GM12878 (cell line): ENCODE measurements around the gene TEC. TPM values are rescaled to one million over a fixed set of nuclear protein-coding genes. Genes with fewer than 3 reads are reported as not detected.

Experiments used
- ATAC-seq: fragments of 200-7000 bp; cut with Tn5 transposase; 3 replicates; pipeline ENCODE4 v1.9.1; 2020; ENCODE audit warnings: mild to moderate bottlenecking, moderate library complexity
- BruUV-seq: library from RNA; stranded (reverse); fragments of 400-500 nt; replicated peaks from 2 replicates; lab custom pipeline; 2021; lab: Mats Ljungman, UMichigan
- CTCF ChIA-PET: fragments of 300-600 bp; sonication (Branson Sonifier 250); formaldehyde crosslinking; extraction: SDS; loops from one replicate; lab custom pipeline; 2021; ENCODE audit warnings: inconsistent platforms; lab: Yijun Ruan, JAX
- POLR2A ChIA-PET: fragments of 350-600 bp; formaldehyde crosslinking; extraction: SDS; loops from one replicate; lab custom pipeline; 2021; ENCODE audit warnings: inconsistent platforms; lab: Charles Lee
- RAD21 ChIA-PET: fragments of 300-600 bp; sonication (Branson Sonifier 250); formaldehyde crosslinking; loops from one replicate; lab custom pipeline; 2023; ENCODE audit warnings: antibody characterized with exemption; ENCODE audit not compliant: unreplicated experiment; lab: Charles Lee
- SMC1A ChIA-PET: fragments of 300-600 bp; sonication (Branson Sonifier 250); formaldehyde crosslinking; loops from one replicate; lab custom pipeline; 2023; ENCODE audit not compliant: unreplicated experiment, uncharacterized antibody; lab: Charles Lee
- DNase-seq: peaks from one replicate; pipeline ENCODE4 v3.0.0-alpha.2; 2011; ENCODE audit warnings: low read depth, low spot score
- FAIRE-seq: peaks from 3 replicates; lab custom pipeline; 2011; peaks lifted over from hg19 to GRCh38; lab: Jason Lieb, UNC
- H2AFZ ChIP-seq: 2 replicates; pipeline ENCODE4 v1.6.0; 2011; ENCODE audit warnings: low read depth, low read length, control low read depth; ENCODE audit not compliant: control insufficient read depth
- H3K27ac ChIP-seq: 2 replicates; pipeline ENCODE4 v1.5.1; 2011; ENCODE audit warnings: control low read depth; ENCODE audit not compliant: control insufficient read depth, insufficient read depth
- H3K27me3 ChIP-seq, 2 experiments: replicated peaks in 1 of 2; 2 replicates each; pipeline versions ENCODE4 v1.6.0 to v1.6.1; 2011; ENCODE audit warnings: low read length in 1 of 2; ENCODE audit not compliant: control insufficient read depth in 2 of 2, insufficient read depth in 2 of 2
- H3K36me3 ChIP-seq, 2 experiments: 2 replicates each; pipeline ENCODE4 v1.5.1; 2011; ENCODE audit warnings: low read length in 1 of 2; ENCODE audit not compliant: control insufficient read depth in 2 of 2, insufficient read depth in 2 of 2
- H3K4me1 ChIP-seq: 2 replicates; pipeline ENCODE4 v1.6.1; 2011; ENCODE audit warnings: mild to moderate bottlenecking, low read length, moderate library complexity, mixed read lengths; ENCODE audit not compliant: control insufficient read depth, insufficient read depth
- H3K4me2 ChIP-seq: 2 replicates; pipeline ENCODE4 v1.6.0; 2011; ENCODE audit warnings: control low read depth; ENCODE audit not compliant: control insufficient read depth, insufficient read depth
- H3K4me3 ChIP-seq: fragments of 200-600 bp; sonication (generic); 2 replicates; pipeline ENCODE4 v1.5.1; 2016
- H3K79me2 ChIP-seq: 2 replicates; pipeline ENCODE4 v1.6.0; 2011; ENCODE audit warnings: low read length; ENCODE audit not compliant: control insufficient read depth, insufficient read depth
- H3K9ac ChIP-seq: 2 replicates; pipeline ENCODE4 v1.8.0; 2011; ENCODE audit warnings: low read length, control low read depth, mixed read lengths; ENCODE audit not compliant: control insufficient read depth, insufficient read depth
- H3K9me3 ChIP-seq: replicated peaks from 3 replicates; pipeline ENCODE4 v1.5.1; 2011; ENCODE audit warnings: mild to moderate bottlenecking, low read length; ENCODE audit not compliant: control insufficient read depth, insufficient read depth
- H4K20me1 ChIP-seq: 2 replicates; pipeline ENCODE4 v1.6.0; 2011; ENCODE audit not compliant: control insufficient read depth, insufficient read depth
- ELK1 ChIP-seq: IDR thresholded peaks from 2 replicates; pipeline ENCODE4 v1.6.1; 2012; ENCODE audit warnings: low read depth, low read length, improper control_type of control experiment
- MLLT1 ChIP-seq: fragments of 450-650 bp; IDR thresholded peaks from 2 replicates; pipeline ENCODE4 v1.6.1; 2016; ENCODE audit warnings: mild to moderate bottlenecking
- MTA2 ChIP-seq: fragments of 450-650 bp; IDR thresholded peaks from 2 replicates; pipeline ENCODE4 v1.6.1; 2016; ENCODE audit warnings: low read depth, mild to moderate bottlenecking, moderate library complexity
- NR2C1 ChIP-seq: fragments of 450-650 bp; IDR thresholded peaks from 2 replicates; pipeline ENCODE4 v1.6.1; 2017; ENCODE audit warnings: antibody characterized with exemption, mild to moderate bottlenecking, moderate library complexity
- PKNOX1 ChIP-seq: fragments of 450-650 bp; IDR thresholded peaks from 2 replicates; pipeline ENCODE4 v1.6.1; 2016; ENCODE audit warnings: mild to moderate bottlenecking
- PML ChIP-seq: IDR thresholded peaks from 2 replicates; pipeline ENCODE4 v1.6.1; 2012; ENCODE audit warnings: low read length, inconsistent platforms
- POLR2AphosphoS5 ChIP-seq: IDR thresholded peaks from 2 replicates; pipeline ENCODE4 v1.6.1; 2011; ENCODE audit warnings: mild to moderate bottlenecking, low read length, inconsistent platforms
- RCOR1 ChIP-seq: conservative IDR thresholded peaks from 2 replicates; pipeline ENCODE4 v1.6.1; 2012; ENCODE audit warnings: low read depth, low read length, improper control_type of control experiment
- RELA ChIP-seq: fragments of 450-650 bp; IDR thresholded peaks from 2 replicates; pipeline ENCODE4 v1.8.0; 2014; ENCODE audit warnings: borderline replicate concordance; ENCODE audit not compliant: partially characterized antibody
- SMARCA5 ChIP-seq: fragments of 450-650 bp; IDR thresholded peaks from 2 replicates; pipeline ENCODE4 v1.6.1; 2017; ENCODE audit warnings: mild to moderate bottlenecking
- SRF ChIP-seq, 2 experiments: IDR thresholded peaks; 2 replicates each; pipeline ENCODE4 v1.6.1; 2011; ENCODE audit warnings: low read depth in 2 of 2, low read length in 2 of 2, mild to moderate bottlenecking in 1 of 2, moderate library complexity in 1 of 2
- SUPT20H ChIP-seq: IDR thresholded peaks from 2 replicates; pipeline ENCODE4 v1.6.1; 2011; ENCODE audit warnings: low read depth, mild to moderate bottlenecking, low read length, moderate library complexity, borderline replicate concordance; ENCODE audit not compliant: control insufficient read depth
- TBL1XR1 ChIP-seq: IDR thresholded peaks from 2 replicates; pipeline ENCODE4 v1.6.1; 2012; ENCODE audit warnings: low read depth, low read length, improper control_type of control experiment
- WGBS: methylation state at CpG from one replicate; pipeline ENCODE4 v1.1.6; 2016; ENCODE audit warnings: low lambda C conversion rate; ENCODE audit not compliant: insufficient replicate concordance, insufficient coverage; ENCODE audit errors: missing lambda C conversion rate; 5-methylcytosine and 5-hydroxymethylcytosine counted together
- in situ Hi-C: fragments of 300-500 bp; cut with MboI; formaldehyde crosslinking; loops from 9 replicates; pipeline ENCODE4 v1.14.3; 2018; ENCODE audit warnings: mixed read lengths
- intact Hi-C: fragments of 100-400 bp; cut with micrococcal nuclease; formaldehyde crosslinking; loops from one replicate; pipeline ENCODE4 v1.14.2; 2022; ENCODE audit not compliant: unreplicated experiment
- polyA plus RNA-seq, 11 experiments: library from polyadenylated mRNA; depleted of rRNA in 4 of 11; unstranded in 6 of 11; stranded (reverse) in 5 of 11; fragments of >200 nt; fragmentation: Nextera tagmentation in 4 of 11; fragmentation: Illumina TruSeq in 1 of 11; extraction: Ambion mirVana in 4 of 11; extraction: Trizol in 1 of 11; gene quantifications; 1 replicate in 1 of 11; 2 replicates in 10 of 11; pipeline versions ENCODE4 v1.2.1 to v1.2.3, GENCODE V29; 2011 to 2016; ENCODE audit warnings: inconsistent platforms in 2 of 11, missing spikeins in 2 of 11, low read depth in 1 of 11
- total RNA-seq, 4 experiments: library from RNA; depleted of rRNA in 3 of 4; stranded (reverse); fragments of >200 nt in 3 of 4; fragmentation: Illumina TruSeq in 1 of 4; extraction: Trizol in 1 of 4; gene quantifications; 2 replicates each; pipeline versions ENCODE4 v1.2.1 to v1.2.3, GENCODE V29; 2013 to 2021

TEC gene
- total and polyA plus RNA-seq, 10 of the 15 experiments (the other 5 are each of a cell fraction or from before 2014, with no cell fraction given) = 7.4 to 27.2 (median 17.1) TPM

- CTCF ChIA-PET = interaction anchor here (0.6 to 6.7 kb wide), 4 partner anchors 8 to 158 kb away, joined by 3 to 71 read pairs (median 30); no protein-coding TSS in a partner anchor
- intact Hi-C loops = no loop called here
- no peaks in the 10 kb centered on the region for H4K20me1 ChIP-seq
- FAIRE-seq (no peak), DNase-seq (no peak), ATAC-seq (no peak)
- POLR2A ChIA-PET = interaction anchor here (0.7 kb wide), 2 partner anchors 13 to 146 kb away, joined by 4 read pairs; no protein-coding TSS in a partner anchor
- H3K9me3 ChIP-seq = no peaks in the 10 kb centered on the region
- H3K4me3 ChIP-seq = no peak overlapping the region
- RAD21 ChIA-PET = interaction anchor here (0.7 to 1.1 kb wide), 3 partner anchors 8 to 144 kb away, joined by 3 to 5 read pairs (median 4); no protein-coding TSS in a partner anchor
- H3K27ac ChIP-seq = no peak overlapping the region
- H3K79me2 ChIP-seq = no peaks in the 10 kb centered on the region
- H3K9ac ChIP-seq = no peak overlapping the region
- in situ Hi-C loops = loop anchor here (5.0 kb wide), 1 partner anchor 416 kb away; no protein-coding TSS in a partner anchor
- BruUV-seq = no TSS peak
- H3K27me3 ChIP-seq = no peaks in the 10 kb centered on the region
- TF ChIP-seq RCOR1 (no peak), RELA (no peak), PKNOX1 (no peak), POLR2AphosphoS5 (no peak), SUPT20H (no peak), SMARCA5 (no peak), NR2C1 (no peak), ELK1 (no peak), MTA2 (no peak), TBL1XR1 (no peak), PML (no peak), SRF (IDR thresholded peaks at IDR 0.05; ENCODE audit: low read depth in 2 of 2, low read length in 2 of 2) (no peak), MLLT1 (no peak)
- peaks cover 15% of the 10 kb centered on the region for H3K4me1 ChIP-seq
- H3K36me3 ChIP-seq = peaks cover 9 to 24% of the 10 kb centered on the region in 2 experiments; a peak in 3 of 4 replicates
- H2AFZ ChIP-seq = no peak overlapping the region
- WGBS = 98% methylated on average over 4 of the region's 4 CpGs
- H3K4me2 ChIP-seq = no peak overlapping the region
- SMC1A ChIA-PET = interaction anchor here (1.0 to 1.1 kb wide), 2 partner anchors 34 to 42 kb away, joined by 3 to 4 read pairs; no protein-coding TSS in a partner anchor
Measured at GRCh38 chr4:48131736-48132135, 137.9 kb downstream of the TEC start.
